Esophagus squamous epithelium (tissue), 5 donors: ENCODE data around the gene ITGB7. TPM values are rescaled to one million over a fixed set of nuclear protein-coding genes. Genes with fewer than 3 reads are reported as not detected.
"Not testable (repeated sequence)": the region's sequence is repeated elsewhere in the genome, so short reads cannot be mapped to it uniquely, and the experiment has no call there.

ENCODE experiments used
- DNase-seq: peaks from one replicate; lab custom pipeline; 2025; lab: John Stamatoyannopoulos, UW
- H3K27ac ChIP-seq, 4 donors: fragments of 200-600 bp; sonication (generic); one replicate each; pipeline ENCODE4 v1.5.1; 2016 to 2019; ENCODE audit warnings: mild to moderate bottlenecking in 1 of 4
- H3K27me3 ChIP-seq, 4 donors: fragments of 200-600 bp; sonication (generic); 1 replicate in 3 of 4; 2 replicates in 1 of 4; pipeline versions ENCODE4 v1.5.1 to v1.6.0; 2017 to 2021; ENCODE audit warnings: antibody characterized with exemption in 1 of 4
- H3K36me3 ChIP-seq, 3 donors: fragments of 200-600 bp; sonication (generic); one replicate each; pipeline ENCODE4 v1.5.1; 2016 to 2019
- H3K4me1 ChIP-seq, 3 donors: fragments of 200-600 bp; sonication (generic); one replicate each; pipeline ENCODE4 v1.5.1; 2017 to 2019
- H3K4me3 ChIP-seq, 4 donors: fragments of 200-600 bp; sonication (generic); 1 replicate in 3 of 4; 2 replicates in 1 of 4; pipeline ENCODE4 v1.5.1; 2016 to 2019; ENCODE audit warnings: mild to moderate bottlenecking in 2 of 4, moderate library complexity in 1 of 4
- H3K9me3 ChIP-seq, 3 donors: fragments of 200-600 bp; sonication (generic); one replicate each; pipeline ENCODE4 v1.5.1; 2016 to 2019
- CTCF ChIP-seq, 6 experiments: fragments of 450-650 bp in 4 of 6; fragments of 200-600 bp in 2 of 6; sonication (generic) in 2 of 6; IDR thresholded peaks; one replicate each; pipeline ENCODE4 v1.5.1; 2016 to 2019; ENCODE audit warnings: antibody characterized with exemption in 6 of 6, mild to moderate bottlenecking in 4 of 6, moderate library complexity in 4 of 6
- POLR2A ChIP-seq, 4 donors: fragments of 450-650 bp; IDR thresholded peaks; one replicate each; pipeline ENCODE4 v1.6.1; 2017; ENCODE audit warnings: antibody characterized with exemption in 4 of 4, mild to moderate bottlenecking in 4 of 4, moderate library complexity in 3 of 4
- WGBS, 2 donors: methylation state at CpG; one replicate each; pipeline ENCODE4 v1.1.5; 2018; 5-methylcytosine and 5-hydroxymethylcytosine counted together
- intact Hi-C: fragments of 100-400 bp; cut with DNase I; formaldehyde crosslinking; loops from one replicate; pipeline ENCODE4 v1.15.0; 2022
- total RNA-seq, 4 donors: library from RNA; depleted of rRNA; stranded (reverse); fragments of >200 nt; gene quantifications; one replicate each; pipeline ENCODE4 v1.1.0, GENCODE V29; 2016
- donor health status: DM: yes; HTN: yes; CAD: no.

Gene ITGB7
- total RNA-seq, 4 donors from 2014 or later: 4.2 to 7.2 (median 5.9) TPM

GRCh38 chr12:53171725-53172329 lies 35.2 kb downstream of the ITGB7 start:
- TF ChIP-seq POLR2A (IDR thresholded peaks at IDR 0.05): no peak
- TF ChIP-seq CTCF (IDR thresholded peaks at IDR 0.05): no peak
- Histone ChIP-seq H3K4me3 (no peak overlapping the region), H3K9me3 (no peaks in the 10 kb centered on the region), H3K36me3 (peaks cover 0 to 63% (median 8%) of the 10 kb centered on the region in 3 donors), H3K27me3 (no peaks in the 10 kb centered on the region), H3K27ac (no peak overlapping the region), H3K4me1 (peaks cover 0 to 8% (median 0%) of the 10 kb centered on the region in 3 donors)
- intact Hi-C loops: no loop called here
- 56 to 68% methylated on average over 8 to 10 of the region's 10 CpGs for WGBS, 2 donors
- no peak for DNase-seq

- peaks cover 0 to 8% (median 0%) of the 10 kb centered on the region in 3 donors for H3K4me1 ChIP-seq
- no peaks in the 10 kb centered on the region for H3K27me3 ChIP-seq
- 86 to 90% methylated on average over 4 of the region's 14 CpGs for WGBS, 2 donors
- no peak overlapping the region for H3K27ac ChIP-seq
- DNase-seq: no peak
- no peaks in the 10 kb centered on the region for H3K9me3 ChIP-seq
- no peak overlapping the region for H3K4me3 ChIP-seq
- TF ChIP-seq POLR2A (IDR thresholded peaks at IDR 0.05): no peak
- no peak for TF ChIP-seq CTCF (IDR thresholded peaks at IDR 0.05)
- H3K36me3 ChIP-seq: peaks cover 0 to 70% (median 8%) of the 10 kb centered on the region in 3 donors
- intact Hi-C loops: no loop called here
These were observed 36.0 kb downstream of the ITGB7 start for GRCh38 chr12:53170876-53171724.

GRCh38 chr12:53170215-53170614 lies 36.8 kb downstream of the ITGB7 start:
- no peaks in the 10 kb centered on the region for H3K27me3 ChIP-seq
- TF ChIP-seq CTCF (IDR thresholded peaks at IDR 0.05) (no peak), POLR2A (IDR thresholded peaks at IDR 0.05) (no peak)
- DNase-seq: no peak
- H3K27ac ChIP-seq: no peak overlapping the region
- no peaks in the 10 kb centered on the region for H3K9me3 ChIP-seq
- H3K4me1 ChIP-seq: peaks cover 0 to 5% (median 0%) of the 10 kb centered on the region in 3 donors
- H3K4me3 ChIP-seq: no peak overlapping the region
- 84 to 94% methylated on average over 7 to 8 of the region's 8 CpGs for WGBS, 2 donors
- peaks cover 0 to 79% (median 8%) of the 10 kb centered on the region in 3 donors for H3K36me3 ChIP-seq
- intact Hi-C loops: no loop called here

GRCh38 chr12:53169644-53170043 lies 37.4 kb downstream of the ITGB7 start:
- WGBS, 2 donors: 85 to 100% methylated on average over 5 to 7 of the region's 7 CpGs
- intact Hi-C loops: no loop called here
- TF ChIP-seq CTCF (IDR thresholded peaks at IDR 0.05): no peak
- no peak for TF ChIP-seq POLR2A (IDR thresholded peaks at IDR 0.05)
- H3K27ac ChIP-seq: no peak overlapping the region
- H3K4me3 ChIP-seq: no peak overlapping the region
- H3K36me3 ChIP-seq: peaks cover 0 to 79% (median 8%) of the 10 kb centered on the region in 3 donors
- no peaks in the 10 kb centered on the region for H3K27me3 ChIP-seq
- H3K9me3 ChIP-seq: no peaks in the 10 kb centered on the region
- no peak for DNase-seq
- H3K4me1 ChIP-seq: no peaks in the 10 kb centered on the region

- H3K27ac ChIP-seq: no peak overlapping the region
- DNase-seq: no peak
- H3K4me3 ChIP-seq: no peak overlapping the region
- no peaks in the 10 kb centered on the region for H3K27me3 ChIP-seq
- H3K9me3 ChIP-seq: no peaks in the 10 kb centered on the region
- H3K36me3 ChIP-seq: peaks cover 0 to 68% (median 8%) of the 10 kb centered on the region in 3 donors
- intact Hi-C loops: no loop called here
- TF ChIP-seq POLR2A (IDR thresholded peaks at IDR 0.05): no peak
- no peak for TF ChIP-seq CTCF (IDR thresholded peaks at IDR 0.05)
- H3K4me1 ChIP-seq: no peaks in the 10 kb centered on the region
These were observed 40.2 kb downstream of the ITGB7 start for GRCh38 chr12:53166837-53167236.

- not testable (repeated sequence) for H3K27me3 ChIP-seq, H3K27ac ChIP-seq, DNase-seq, H3K4me3 ChIP-seq, H3K9me3 ChIP-seq, H3K4me1 ChIP-seq
- intact Hi-C loops: loop anchor here (5.0 kb wide), 1 partner anchor 34 kb away; no protein-coding TSS in a partner anchor
- peaks cover 0 to 63% (median 0%) of the 10 kb centered on the region in 3 donors for H3K36me3 ChIP-seq
- WGBS, 2 donors: 89 to 93% methylated on average over 1 to 2 of the region's 2 CpGs
These were observed 44.0 kb downstream of the ITGB7 start for GRCh38 chr12:53163008-53163407.
